A549 (cell line): ENCODE data around the gene RNF4. TPM values are rescaled to one million over a fixed set of nuclear protein-coding genes. Genes with fewer than 3 reads are reported as not detected.
A peak's percentile ranks its signal among the peaks of the same experiment; 100 is the strongest.

Source experiments
- ATAC-seq, 2 experiments: fragments of 200-7000 bp in 1 of 2; fragments of >200 bp in 1 of 2; cut with Nextera tagmentation in 1 of 2; cut with Tn5 transposase in 1 of 2; 3 replicates each; pipeline versions ENCODE4 v1.8.0 to v1.9.1; 2018 to 2020; ENCODE audit warnings: mild to moderate bottlenecking in 1 of 2, moderate library complexity in 1 of 2
- CTCF ChIA-PET: fragments of 300-600 bp; sonication (Branson Sonifier 250); formaldehyde crosslinking; extraction: SDS; loops from one replicate; lab custom pipeline; 2021; ENCODE audit warnings: antibody characterized with exemption, inconsistent platforms; lab: Yijun Ruan, JAX
- POLR2A ChIA-PET: fragments of 350-600 bp; formaldehyde crosslinking; extraction: SDS; loops from one replicate; lab custom pipeline; 2021; ENCODE audit warnings: antibody characterized with exemption, inconsistent platforms; lab: Yijun Ruan, JAX
- DNase-seq, 2 experiments: peaks; one replicate each; pipeline versions ENCODE4 v3.0.0 to v3.0.0-alpha.2; 2011 to 2016; ENCODE audit warnings: low read depth in 1 of 2, low spot score in 1 of 2
- FAIRE-seq: peaks from 2 replicates; lab custom pipeline; 2011; peaks lifted over from hg19 to GRCh38; lab: Jason Lieb, UNC
- H3K27ac ChIP-seq, 2 experiments: fragments of >200 bp; sonication (Bioruptor Twin); formaldehyde crosslinking; 3 replicates each; pipeline ENCODE4 v1.5.1; 2016 to 2017
- H3K4me1 ChIP-seq: fragments of >200 bp; sonication (Bioruptor Twin); formaldehyde crosslinking; 3 replicates; pipeline ENCODE4 v1.6.1; 2016
- H3K4me2 ChIP-seq: fragments of >200 bp; sonication (Bioruptor Twin); formaldehyde crosslinking; 3 replicates; pipeline ENCODE4 v1.6.1; 2016
- H3K4me3 ChIP-seq: fragments of >200 bp; sonication (Bioruptor Twin); formaldehyde crosslinking; 3 replicates; pipeline ENCODE4 v1.5.1; 2016
- H3K9me3 ChIP-seq: fragments of >200 bp; sonication (Bioruptor Twin); formaldehyde crosslinking; 3 replicates; pipeline ENCODE4 v1.6.1; 2016
- CBX2 ChIP-seq: fragments of 200-600 bp; sonication (generic); IDR thresholded peaks from 2 replicates; pipeline ENCODE4 v1.6.1; 2016; ENCODE audit warnings: low read depth, mild to moderate bottlenecking, borderline replicate concordance
- EHF ChIP-seq: fragments of 250-450 bp; sonication (Bioruptor Pico); IDR thresholded peaks from 2 replicates; pipeline ENCODE4 v1.5.0; 2020; ENCODE audit warnings: mild to moderate bottlenecking
- EHMT2 ChIP-seq: fragments of 200-600 bp; sonication (generic); IDR thresholded peaks from 2 replicates; pipeline ENCODE4 v1.6.1; 2016; ENCODE audit warnings: antibody characterized with exemption, low read depth, mild to moderate bottlenecking, moderate library complexity
- EP300 ChIP-seq, 2 experiments: fragments of >200 bp; sonication (Bioruptor Twin); formaldehyde crosslinking; IDR thresholded peaks; 2 replicates in 1 of 2; 3 replicates in 1 of 2; pipeline ENCODE4 v1.6.1; 2016 to 2017
- ESRRA ChIP-seq: fragments of 150-350 bp; IDR thresholded peaks from 2 replicates; pipeline ENCODE4 v1.6.1; 2014; ENCODE audit warnings: mild to moderate bottlenecking, low read length, borderline replicate concordance
- FOSB ChIP-seq: fragments of 250-450 bp; sonication (Bioruptor Pico); IDR thresholded peaks from 2 replicates; pipeline ENCODE4 v1.5.0; 2020; ENCODE audit warnings: mild to moderate bottlenecking, moderate library complexity
- GATA3 ChIP-seq: IDR thresholded peaks from 2 replicates; pipeline ENCODE4 v1.6.1; 2012; ENCODE audit warnings: borderline replicate concordance
- HDAC2 ChIP-seq: fragments of 200-600 bp; sonication (generic); IDR thresholded peaks from 2 replicates; pipeline ENCODE4 v1.6.1; 2016
- HEYL ChIP-seq: fragments of 250-450 bp; sonication (Bioruptor Pico); IDR thresholded peaks from 2 replicates; pipeline ENCODE4 v1.8.0; 2021; ENCODE audit warnings: mild to moderate bottlenecking, moderate library complexity
- KDM1A ChIP-seq: fragments of 200-600 bp; sonication (generic); IDR thresholded peaks from 2 replicates; pipeline ENCODE4 v1.6.1; 2016; ENCODE audit warnings: low read depth, mild to moderate bottlenecking
- MAX ChIP-seq: IDR thresholded peaks from 2 replicates; pipeline ENCODE4 v1.6.1; 2012
- MAZ ChIP-seq: fragments of 150-350 bp; IDR thresholded peaks from 2 replicates; pipeline ENCODE4 v1.6.1; 2014; ENCODE audit warnings: antibody characterized with exemption, low read depth, low read length, borderline replicate concordance
- NPAS2 ChIP-seq: fragments of 250-450 bp; sonication (Bioruptor Pico); IDR thresholded peaks from 2 replicates; pipeline ENCODE4 v1.8.0; 2022; ENCODE audit warnings: mild to moderate bottlenecking, moderate library complexity, borderline replicate concordance
- PBX3 ChIP-seq: IDR thresholded peaks from 2 replicates; pipeline ENCODE4 v1.6.1; 2012
- RARB ChIP-seq: fragments of 250-450 bp; sonication (Bioruptor Pico); IDR thresholded peaks from 2 replicates; pipeline ENCODE4 v1.8.0; 2021; ENCODE audit warnings: mild to moderate bottlenecking, moderate library complexity
- RCOR1 ChIP-seq: fragments of 150-350 bp; IDR thresholded peaks from 2 replicates; pipeline ENCODE4 v1.6.1; 2014; ENCODE audit warnings: antibody characterized with exemption, low read length, low read depth
- REST ChIP-seq: fragments of 200-600 bp; sonication (generic); IDR thresholded peaks from 2 replicates; pipeline ENCODE4 v1.6.1; 2016; ENCODE audit warnings: antibody characterized with exemption, mild to moderate bottlenecking, moderate library complexity
- RFX5 ChIP-seq: fragments of 450-650 bp; IDR thresholded peaks from 2 replicates; pipeline ENCODE4 v1.7.1; 2014; ENCODE audit warnings: antibody characterized with exemption, mild to moderate bottlenecking, moderate library complexity
- ZC3H11A ChIP-seq: fragments of 450-650 bp; IDR thresholded peaks from 2 replicates; pipeline ENCODE4 v1.6.1; 2014; ENCODE audit warnings: antibody characterized with exemption, mild to moderate bottlenecking
- ZFP36 ChIP-seq: fragments of 450-650 bp; IDR thresholded peaks from 2 replicates; pipeline ENCODE4 v1.6.1; 2014; ENCODE audit warnings: borderline replicate concordance; ENCODE audit not compliant: partially characterized antibody
- ZNF302 ChIP-seq: fragments of 250-450 bp; sonication (Bioruptor Pico); IDR thresholded peaks from 2 replicates; pipeline ENCODE4 v1.9.0; 2021; ENCODE audit warnings: inconsistent platforms, mild to moderate bottlenecking, moderate library complexity
- WGBS: methylation state at CpG from one replicate; pipeline ENCODE4 v1.1.6; 2017; ENCODE audit errors: missing lambda C conversion rate; 5-methylcytosine and 5-hydroxymethylcytosine counted together
- polyA plus RNA-seq, 4 experiments: library from polyadenylated mRNA; depleted of rRNA in 3 of 4; stranded (reverse); fragments of >200 nt; fragmentation: RNase III in 1 of 4; extraction: RNeasy Plus Mini Kit Qiagen cat#74134 plus additional on column Dnase treatment in 1 of 4; gene quantifications; 2 replicates in 3 of 4; 3 replicates in 1 of 4; pipeline ENCODE4 v1.2.3, GENCODE V29; 2011 to 2017
- TF ChIP-seq, protein P1 (sequence below): fragments of >200 bp; sonication (Bioruptor Twin); formaldehyde crosslinking; IDR thresholded peaks from 3 replicates; pipeline ENCODE4 v1.6.1; 2016

The RNF4 gene
- polyA plus RNA-seq, 2 of the 4 experiments (the other 2 are of a cell fraction): 65.8 to 93.5 TPM

DNA sequence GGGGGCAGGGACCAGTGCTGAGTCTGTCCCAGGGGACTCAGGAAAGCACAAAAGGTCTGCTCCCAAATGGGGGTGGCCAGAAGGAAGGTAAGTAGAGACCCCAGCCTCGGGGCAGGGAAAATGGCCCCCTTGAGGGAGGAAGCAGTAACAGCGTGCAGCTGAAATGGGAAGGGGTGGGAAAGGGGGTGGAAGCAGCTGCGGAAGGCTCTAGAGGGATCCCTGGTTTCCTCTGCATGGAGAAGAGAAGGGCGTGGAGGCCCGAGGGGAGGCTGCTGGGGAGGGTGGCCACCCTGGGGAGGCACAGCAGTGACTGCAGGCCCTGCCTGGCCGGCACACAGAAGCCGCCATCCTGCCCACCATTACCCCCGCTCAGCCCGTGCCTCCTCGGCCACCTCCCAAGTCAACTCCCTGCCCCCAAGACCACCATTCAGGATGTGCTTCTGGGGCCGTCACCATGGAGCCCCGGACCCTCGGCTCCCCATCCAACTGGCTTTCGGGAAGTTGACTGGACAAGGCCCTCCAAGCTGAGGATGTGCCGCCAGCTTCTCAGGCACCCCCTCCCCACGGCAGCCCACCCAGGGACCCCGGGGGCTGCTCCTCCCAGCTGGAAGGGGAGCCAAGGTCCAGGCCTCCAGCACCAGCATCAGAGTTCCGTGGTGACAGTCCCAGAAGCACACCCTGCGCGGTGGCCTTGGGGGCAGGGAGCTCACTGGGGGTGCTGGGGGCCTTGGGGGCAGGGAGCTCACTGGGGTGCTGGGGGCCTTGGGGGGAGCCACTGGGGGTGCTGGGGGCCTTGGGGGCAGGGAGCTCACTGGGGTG, 26.5 kb upstream of the RNF4 start:
- peak in 1 of 2 experiments; percentile 23 for DNase-seq
- no peak for TF ChIP-seq CBX2
- TF ChIP-seq EP300 (IDR thresholded peaks at IDR 0.05): no peak
- TF ChIP-seq RFX5: no peak
- TF ChIP-seq, protein P1, sequence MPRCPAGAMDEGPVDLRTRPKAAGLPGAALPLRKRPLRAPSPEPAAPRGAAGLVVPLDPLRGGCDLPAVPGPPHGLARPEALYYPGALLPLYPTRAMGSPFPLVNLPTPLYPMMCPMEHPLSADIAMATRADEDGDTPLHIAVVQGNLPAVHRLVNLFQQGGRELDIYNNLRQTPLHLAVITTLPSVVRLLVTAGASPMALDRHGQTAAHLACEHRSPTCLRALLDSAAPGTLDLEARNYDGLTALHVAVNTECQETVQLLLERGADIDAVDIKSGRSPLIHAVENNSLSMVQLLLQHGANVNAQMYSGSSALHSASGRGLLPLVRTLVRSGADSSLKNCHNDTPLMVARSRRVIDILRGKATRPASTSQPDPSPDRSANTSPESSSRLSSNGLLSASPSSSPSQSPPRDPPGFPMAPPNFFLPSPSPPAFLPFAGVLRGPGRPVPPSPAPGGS: no peak
- no peak for TF ChIP-seq EHF (CRISPR knock-in tag)
- TF ChIP-seq ZNF302 (CRISPR knock-in tag): no peak
- H3K4me3 ChIP-seq: no peak overlapping the region
- H3K9me3 ChIP-seq: no peaks in the 10 kb centered on the region
- no peak overlapping the region for H3K4me2 ChIP-seq
- WGBS: 77% methylated on average over 10 of the region's 20 CpGs
- H3K27ac ChIP-seq: peak overlapping the region in 1 of 2 experiments; percentile 30; a peak in 1 of 6 replicates
- no peak for FAIRE-seq
- ChIA-PET CTCF (interaction anchor here (0.8 to 2.6 kb wide), 11 partner anchors 14 to 222 kb away, joined by 3 to 21 read pairs (median 4); partner anchors contain the start of genes CFAP99 and RNF4), POLR2A (no interaction called here)
- H3K4me1 ChIP-seq: 0 out of 3 replicates have a peak, but pooled peaks cover 3% of the 10 kb centered on the region
- ATAC-seq: peak; percentile 37 to 56; a peak in 3 of 6 replicates

- WGBS: 94% methylated on average over 2 of the region's 20 CpGs
Observed at GRCh38 chr4:2443061-2443730, 25.7 kb upstream of the RNF4 start.

DNA sequence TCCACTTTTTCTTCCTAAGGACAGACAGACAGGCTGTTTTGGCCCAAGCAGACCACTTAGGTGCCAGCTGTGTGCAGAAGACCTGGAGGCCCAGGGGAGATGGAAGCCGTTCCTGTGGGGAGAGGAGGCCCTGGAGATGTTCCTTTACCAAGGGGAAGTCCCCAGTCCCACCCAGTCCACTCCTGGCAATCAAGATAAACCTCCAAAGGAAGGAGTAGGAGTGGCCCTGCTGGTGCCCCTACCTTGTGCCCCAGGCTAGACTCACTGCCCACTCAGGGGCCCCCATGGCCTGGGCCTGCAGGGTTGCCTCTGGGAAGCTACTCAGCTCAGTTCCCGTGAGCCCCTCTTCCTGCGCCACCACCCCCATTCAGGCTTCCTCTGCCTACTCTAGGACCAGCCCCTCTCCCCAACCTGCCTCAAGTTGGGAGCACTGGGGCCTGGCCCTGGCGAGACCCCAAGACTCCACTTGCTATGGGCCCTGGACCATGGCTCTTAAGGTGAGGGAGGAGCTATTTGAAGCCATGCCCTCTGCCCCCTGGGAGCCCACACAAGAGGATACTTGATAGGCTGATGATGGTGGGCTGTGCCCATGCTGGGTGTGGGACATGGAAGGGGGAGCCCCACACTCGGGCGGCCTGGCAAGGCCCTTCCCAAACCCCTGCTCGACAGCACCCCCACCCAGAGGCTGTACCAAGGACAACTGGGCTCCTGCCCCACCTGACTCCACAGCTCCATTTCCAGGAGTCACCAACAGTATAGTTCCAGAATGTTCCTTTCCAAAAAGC, 24.8 kb upstream of the RNF4 start:
- Histone ChIP-seq H3K4me1 (0 out of 3 replicates have a peak, but pooled peaks cover 3% of the 10 kb centered on the region), H3K4me3 (no peak overlapping the region), H3K9me3 (no peaks in the 10 kb centered on the region), H3K4me2 (no peak overlapping the region), H3K27ac (no peak overlapping the region)
- ATAC-seq: no peak
- TF ChIP-seq PBX3 (no peak), RFX5 (no peak), RCOR1 (no peak), ESRRA (no peak), MAX (no peak), KDM1A (no peak), HDAC2 (no peak), NPAS2 (CRISPR knock-in tag) (no peak), HEYL (CRISPR knock-in tag) (no peak), ZC3H11A (no peak), CBX2 (no peak), FOSB (no peak), EP300 (IDR thresholded peaks at IDR 0.05) (no peak), REST (no peak)
- TF ChIP-seq, protein P1: no peak
- no peak for DNase-seq
- no peak for FAIRE-seq
- WGBS: 80% methylated on average over 4 of the region's 7 CpGs
- POLR2A ChIA-PET: no interaction called here
- CTCF ChIA-PET: interaction anchor here (0.6 to 1.7 kb wide), 3 partner anchors 26 to 223 kb away, joined by 3 to 5 read pairs (median 5); no protein-coding TSS in a partner anchor

More at GRCh38 chr4:2443061-2443730, 25.7 kb upstream of the RNF4 start:
- Histone ChIP-seq H3K27ac (no peak overlapping the region), H3K4me3 (no peak overlapping the region), H3K4me1 (0 out of 3 replicates have a peak, but pooled peaks cover 3% of the 10 kb centered on the region), H3K9me3 (no peaks in the 10 kb centered on the region), H3K4me2 (no peak overlapping the region)
- DNase-seq (no peak), FAIRE-seq (no peak), ATAC-seq (no peak; a peak in 1 of 6 replicates)
- ChIA-PET POLR2A (no interaction called here), CTCF (interaction anchor here (0.6 to 2.6 kb wide), 6 partner anchors 19 to 222 kb away, joined by 3 to 21 read pairs (median 4); partner anchors contain the start of gene RNF4)
- TF ChIP-seq EHMT2 (no peak), GATA3 (no peak), ESRRA (no peak), RARB (CRISPR knock-in tag) (no peak), MAZ (no peak), EP300 (IDR thresholded peaks at IDR 0.05) (no peak), ZFP36 (no peak)
